HepG2 (cell line): ENCODE measurements around the gene B4GALT7. TPM values are rescaled to one million over a fixed set of nuclear protein-coding genes. Genes with fewer than 3 reads are reported as not detected.
"Not testable (repeated sequence)": the region's sequence is repeated elsewhere in the genome, so short reads cannot be mapped to it uniquely, and the experiment has no call there.

Source experiments
- ATAC-seq: fragments of 200-7000 bp; cut with Tn5 transposase; 3 replicates; pipeline ENCODE4 v1.9.1; 2020; ENCODE audit warnings: mild to moderate bottlenecking, moderate library complexity
- BruUV-seq: library from RNA; stranded (reverse); fragments of 400-500 nt; replicated peaks from 2 replicates; lab custom pipeline; 2021; lab: Mats Ljungman, UMichigan
- CTCF ChIA-PET: fragments of 300-600 bp; formaldehyde crosslinking; extraction: SDS; loops from one replicate; lab custom pipeline; 2021; ENCODE audit warnings: low total read pairs, inconsistent platforms, low intra/inter-chr PET ratio; lab: Yijun Ruan, JAX
- POLR2A ChIA-PET: fragments of 350-600 bp; sonication (Branson Sonifier 250); formaldehyde crosslinking; loops from one replicate; lab custom pipeline; 2020; ENCODE audit warnings: antibody characterized with exemption, inconsistent platforms; lab: Yijun Ruan, JAX
- DNase-seq: peaks from one replicate; pipeline ENCODE4 v3.0.0-alpha.2; 2015; ENCODE audit warnings: low spot score
- FAIRE-seq: peaks from 3 replicates; lab custom pipeline; 2011; peaks lifted over from hg19 to GRCh38; lab: Jason Lieb, UNC
- H2AFZ ChIP-seq: one replicate; pipeline ENCODE4 v1.6.1; 2011; ENCODE audit warnings: low read length, inconsistent platforms
- H3K27ac ChIP-seq: fragments of 300-600 bp; 3 replicates; pipeline ENCODE4 v1.8.0; 2011; ENCODE audit warnings: mixed run types, mild to moderate bottlenecking, mixed read lengths, low read length, inconsistent platforms; ENCODE audit not compliant: insufficient read depth; ENCODE audit errors: extremely low read length
- H3K27me3 ChIP-seq, 2 experiments: fragments of 200-600 bp in 1 of 2; 2 replicates in 1 of 2; 3 replicates in 1 of 2; pipeline versions ENCODE4 v1.6.0 to v1.8.0; 2011; ENCODE audit warnings: low read length in 2 of 2, mild to moderate bottlenecking in 2 of 2, moderate library complexity in 2 of 2, inconsistent platforms in 1 of 2; ENCODE audit not compliant: insufficient read depth in 2 of 2, control insufficient read depth in 1 of 2
- H3K36me3 ChIP-seq, 2 experiments: fragments of 200-600 bp in 1 of 2; replicated peaks in 1 of 2; 2 replicates in 1 of 2; 3 replicates in 1 of 2; pipeline versions ENCODE4 v1.5.1 to v1.8.0; 2011; ENCODE audit warnings: low read length in 2 of 2, inconsistent platforms in 1 of 2; ENCODE audit not compliant: insufficient read depth in 2 of 2, control insufficient read depth in 1 of 2
- H3K4me1 ChIP-seq: 2 replicates; pipeline ENCODE4 v1.5.1; 2012; ENCODE audit warnings: low read length, inconsistent platforms; ENCODE audit not compliant: insufficient read depth
- H3K4me2 ChIP-seq: 2 replicates; pipeline ENCODE4 v1.6.0; 2011; ENCODE audit warnings: low read depth, low read length, inconsistent platforms
- H3K4me3 ChIP-seq, 3 experiments: fragments of 200-600 bp in 1 of 3; sonication (generic), shearing (Covaris generic) in 1 of 3; replicated peaks in 1 of 3; 2 replicates each; pipeline ENCODE4 v1.5.1; 2011 to 2016; ENCODE audit warnings: low read length in 3 of 3, inconsistent platforms in 2 of 3, low read depth in 2 of 3, mild to moderate bottlenecking in 2 of 3, control low read depth in 1 of 3, mixed read lengths in 1 of 3; ENCODE audit not compliant: insufficient read depth in 1 of 3
- H3K79me2 ChIP-seq: one replicate; pipeline ENCODE4 v1.6.1; 2011; ENCODE audit warnings: low read length, inconsistent platforms; ENCODE audit not compliant: insufficient read depth
- H3K9ac ChIP-seq: 2 replicates; pipeline ENCODE4 v1.6.0; 2011; ENCODE audit warnings: mild to moderate bottlenecking, low read depth, low read length, inconsistent platforms; ENCODE audit not compliant: insufficient read depth
- H3K9me3 ChIP-seq: 2 replicates; pipeline ENCODE4 v1.5.1; 2012; ENCODE audit warnings: mild to moderate bottlenecking, low read length
- H4K20me1 ChIP-seq: 2 replicates; pipeline ENCODE4 v1.6.0; 2011; ENCODE audit warnings: inconsistent platforms, mild to moderate bottlenecking, low read length, moderate library complexity; ENCODE audit not compliant: insufficient read depth
- WGBS: methylation state at CpG from one replicate; pipeline ENCODE4 v1.1.6; 2017; ENCODE audit warnings: low lambda C conversion rate; 5-methylcytosine and 5-hydroxymethylcytosine counted together
- in situ Hi-C: cut with HindIII; loops from 2 replicates; pipeline ENCODE4 v1.10.0; 2017; ENCODE audit warnings: low pct_unique_long_range_greater_than_20kb; ENCODE audit not compliant: extremely low pct_ligation_motif_present
- intact Hi-C: fragments of 100-400 bp; cut with micrococcal nuclease; formaldehyde crosslinking; loops from one replicate; pipeline ENCODE4 v1.10.0; 2022; ENCODE audit not compliant: unreplicated experiment
- polyA plus RNA-seq, 8 experiments: library from polyadenylated mRNA; depleted of rRNA in 3 of 8; stranded (reverse) in 7 of 8; unstranded in 1 of 8; fragments of >200 nt; fragmentation: Illumina TruSeq in 4 of 8; extraction: Trizol in 4 of 8; gene quantifications; 2 replicates each; pipeline versions ENCODE4 v1.2.1 to v1.2.3, GENCODE V29; 2011 to 2016; ENCODE audit warnings: low read depth in 4 of 8, missing spikeins in 1 of 8, mixed read lengths in 1 of 8; ENCODE audit not compliant: insufficient read depth in 1 of 8
- total RNA-seq, 5 experiments: library from RNA; depleted of rRNA; stranded (reverse); fragments of >200 nt; fragmentation: Illumina TruSeq; extraction: Trizol; gene quantifications; 2 replicates each; pipeline ENCODE4 v1.2.3, GENCODE V29; 2016; ENCODE audit warnings: low read depth in 1 of 5

B4GALT7 gene
- total and polyA plus RNA-seq, 2 of the 13 experiments (the other 11 are each of a cell fraction or from before 2014, with no cell fraction given), result 16.4 to 20.5 TPM

GRCh38 chr5:177630186-177630585 is 30.3 kb downstream of the B4GALT7 start:
- FAIRE-seq, in situ Hi-C loops, ATAC-seq: not testable (repeated sequence)

GRCh38 chr5:177634912-177635311 is 35.0 kb downstream of the B4GALT7 start:
- in situ Hi-C loops, H3K27ac ChIP-seq, BruUV-seq, FAIRE-seq, H3K79me2 ChIP-seq, ATAC-seq, H3K27me3 ChIP-seq, H3K9me3 ChIP-seq, H2AFZ ChIP-seq, H3K36me3 ChIP-seq, intact Hi-C loops, H3K9ac ChIP-seq, POLR2A ChIA-PET, H4K20me1 ChIP-seq, CTCF ChIA-PET, H3K4me1 ChIP-seq, H3K4me3 ChIP-seq, DNase-seq, H3K4me2 ChIP-seq: not testable (repeated sequence)
- WGBS, result 52% methylated on average over 3 of the region's 3 CpGs

More at GRCh38 chr5:177630186-177630585, 30.3 kb downstream of the B4GALT7 start:
- H3K36me3 ChIP-seq, POLR2A ChIA-PET, H3K4me1 ChIP-seq, H2AFZ ChIP-seq, H4K20me1 ChIP-seq, H3K27me3 ChIP-seq, H3K9ac ChIP-seq, BruUV-seq, H3K79me2 ChIP-seq, H3K27ac ChIP-seq, DNase-seq, intact Hi-C loops, H3K9me3 ChIP-seq, H3K4me3 ChIP-seq, H3K4me2 ChIP-seq, CTCF ChIA-PET: not testable (repeated sequence)

- H3K27ac ChIP-seq, H3K4me2 ChIP-seq, FAIRE-seq, H2AFZ ChIP-seq, H3K4me1 ChIP-seq, BruUV-seq, intact Hi-C loops, H3K79me2 ChIP-seq, H3K4me3 ChIP-seq, DNase-seq, CTCF ChIA-PET, in situ Hi-C loops, H3K9ac ChIP-seq, H3K9me3 ChIP-seq, POLR2A ChIA-PET, H3K36me3 ChIP-seq, H3K27me3 ChIP-seq, ATAC-seq, H4K20me1 ChIP-seq: not testable (repeated sequence)
- no CpG with 5 or more reads among the region's 1 CpG for WGBS
These were observed 45.5 kb downstream of the B4GALT7 start for GRCh38 chr5:177645462-177645861.

- H3K9ac ChIP-seq, H3K4me3 ChIP-seq, DNase-seq, BruUV-seq, CTCF ChIA-PET, H3K27me3 ChIP-seq, ATAC-seq, POLR2A ChIA-PET, H3K4me1 ChIP-seq, FAIRE-seq, H3K9me3 ChIP-seq, H3K4me2 ChIP-seq, H3K36me3 ChIP-seq, intact Hi-C loops, in situ Hi-C loops, H4K20me1 ChIP-seq, H2AFZ ChIP-seq, H3K79me2 ChIP-seq, H3K27ac ChIP-seq: not testable (repeated sequence)
- WGBS, result 55% methylated on average over 2 of the region's 2 CpGs
These were observed 51.3 kb downstream of the B4GALT7 start for GRCh38 chr5:177651235-177651634.
